ENCODE data around the gene VSIG8.

DNA sequence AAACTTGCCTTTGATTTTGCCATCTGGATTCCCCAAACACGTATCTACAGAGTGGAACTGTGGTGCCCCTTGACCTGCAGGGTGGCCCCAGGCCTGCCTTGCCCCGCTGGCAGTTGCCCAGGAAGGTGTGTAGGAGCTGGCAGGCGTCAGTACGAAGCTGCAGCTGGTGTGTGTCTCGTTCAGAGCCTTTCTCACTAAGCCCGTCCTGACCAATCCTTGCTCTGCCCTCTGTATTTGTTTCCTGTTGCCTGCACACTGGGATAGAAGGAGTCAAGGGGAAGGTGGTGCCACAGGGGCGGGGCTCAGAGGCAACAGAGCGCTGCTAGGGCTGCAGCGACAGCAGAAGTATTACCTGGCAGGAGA, 5.2 kb upstream of the VSIG8 start:
- TF ChIP-seq, protein P1, sequence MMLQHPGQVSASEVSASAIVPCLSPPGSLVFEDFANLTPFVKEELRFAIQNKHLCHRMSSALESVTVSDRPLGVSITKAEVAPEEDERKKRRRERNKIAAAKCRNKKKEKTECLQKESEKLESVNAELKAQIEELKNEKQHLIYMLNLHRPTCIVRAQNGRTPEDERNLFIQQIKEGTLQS (IDR thresholded peaks at IDR 0.05) = no peak
- TF ChIP-seq CTCF (IDR thresholded peaks at IDR 0.05; ENCODE audit: low read depth, low read length, missing input control) = no peak
- TF ChIP-seq, protein P2, sequence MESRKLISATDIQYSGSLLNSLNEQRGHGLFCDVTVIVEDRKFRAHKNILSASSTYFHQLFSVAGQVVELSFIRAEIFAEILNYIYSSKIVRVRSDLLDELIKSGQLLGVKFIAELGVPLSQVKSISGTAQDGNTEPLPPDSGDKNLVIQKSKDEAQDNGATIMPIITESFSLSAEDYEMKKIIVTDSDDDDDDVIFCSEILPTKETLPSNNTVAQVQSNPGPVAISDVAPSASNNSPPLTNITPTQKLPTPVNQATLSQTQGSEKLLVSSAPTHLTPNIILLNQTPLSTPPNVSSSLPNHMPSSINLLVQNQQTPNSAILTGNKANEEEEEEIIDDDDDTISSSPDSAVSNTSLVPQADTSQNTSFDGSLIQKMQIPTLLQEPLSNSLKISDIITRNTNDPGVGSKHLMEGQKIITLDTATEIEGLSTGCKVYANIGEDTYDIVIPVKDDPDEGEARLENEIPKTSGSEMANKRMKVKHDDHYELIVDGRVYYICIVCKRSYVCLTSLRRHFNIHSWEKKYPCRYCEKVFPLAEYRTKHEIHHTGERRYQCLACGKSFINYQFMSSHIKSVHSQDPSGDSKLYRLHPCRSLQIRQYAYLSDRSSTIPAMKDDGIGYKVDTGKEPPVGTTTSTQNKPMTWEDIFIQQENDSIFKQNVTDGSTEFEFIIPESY (IDR thresholded peaks at IDR 0.05) = no peak
- TF ChIP-seq, protein P3, sequence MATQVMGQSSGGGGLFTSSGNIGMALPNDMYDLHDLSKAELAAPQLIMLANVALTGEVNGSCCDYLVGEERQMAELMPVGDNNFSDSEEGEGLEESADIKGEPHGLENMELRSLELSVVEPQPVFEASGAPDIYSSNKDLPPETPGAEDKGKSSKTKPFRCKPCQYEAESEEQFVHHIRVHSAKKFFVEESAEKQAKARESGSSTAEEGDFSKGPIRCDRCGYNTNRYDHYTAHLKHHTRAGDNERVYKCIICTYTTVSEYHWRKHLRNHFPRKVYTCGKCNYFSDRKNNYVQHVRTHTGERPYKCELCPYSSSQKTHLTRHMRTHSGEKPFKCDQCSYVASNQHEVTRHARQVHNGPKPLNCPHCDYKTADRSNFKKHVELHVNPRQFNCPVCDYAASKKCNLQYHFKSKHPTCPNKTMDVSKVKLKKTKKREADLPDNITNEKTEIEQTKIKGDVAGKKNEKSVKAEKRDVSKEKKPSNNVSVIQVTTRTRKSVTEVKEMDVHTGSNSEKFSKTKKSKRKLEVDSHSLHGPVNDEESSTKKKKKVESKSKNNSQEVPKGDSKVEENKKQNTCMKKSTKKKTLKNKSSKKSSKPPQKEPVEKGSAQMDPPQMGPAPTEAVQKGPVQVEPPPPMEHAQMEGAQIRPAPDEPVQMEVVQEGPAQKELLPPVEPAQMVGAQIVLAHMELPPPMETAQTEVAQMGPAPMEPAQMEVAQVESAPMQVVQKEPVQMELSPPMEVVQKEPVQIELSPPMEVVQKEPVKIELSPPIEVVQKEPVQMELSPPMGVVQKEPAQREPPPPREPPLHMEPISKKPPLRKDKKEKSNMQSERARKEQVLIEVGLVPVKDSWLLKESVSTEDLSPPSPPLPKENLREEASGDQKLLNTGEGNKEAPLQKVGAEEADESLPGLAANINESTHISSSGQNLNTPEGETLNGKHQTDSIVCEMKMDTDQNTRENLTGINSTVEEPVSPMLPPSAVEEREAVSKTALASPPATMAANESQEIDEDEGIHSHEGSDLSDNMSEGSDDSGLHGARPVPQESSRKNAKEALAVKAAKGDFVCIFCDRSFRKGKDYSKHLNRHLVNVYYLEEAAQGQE (IDR thresholded peaks at IDR 0.05) = no peak
- TF ChIP-seq JUND (IDR thresholded peaks at IDR 0.05) = no peak
- TF ChIP-seq TAF1 (conservative IDR thresholded peaks at IDR 0.05) = no peak

Measured in liver (tissue), 3 donors.